HL-60 (cell line): ENCODE results near the gene COL4A2.

Experiments
- POLR2AphosphoS5 ChIP-seq: IDR thresholded peaks from 2 replicates; pipeline ENCODE4 v1.6.1; 2012; ENCODE audit warnings: low read depth
- TF ChIP-seq, protein P1 (sequence below): IDR thresholded peaks from one replicate; pipeline ENCODE4 v1.5.1; 2011; ENCODE audit warnings: low read length, control low read depth, inconsistent platforms; ENCODE audit not compliant: insufficient read depth
- TF ChIP-seq, protein P2 (sequence below): IDR thresholded peaks from 2 replicates; pipeline ENCODE4 v1.6.1; 2012; ENCODE audit warnings: low read depth; ENCODE audit not compliant: insufficient replicate concordance

DNA sequence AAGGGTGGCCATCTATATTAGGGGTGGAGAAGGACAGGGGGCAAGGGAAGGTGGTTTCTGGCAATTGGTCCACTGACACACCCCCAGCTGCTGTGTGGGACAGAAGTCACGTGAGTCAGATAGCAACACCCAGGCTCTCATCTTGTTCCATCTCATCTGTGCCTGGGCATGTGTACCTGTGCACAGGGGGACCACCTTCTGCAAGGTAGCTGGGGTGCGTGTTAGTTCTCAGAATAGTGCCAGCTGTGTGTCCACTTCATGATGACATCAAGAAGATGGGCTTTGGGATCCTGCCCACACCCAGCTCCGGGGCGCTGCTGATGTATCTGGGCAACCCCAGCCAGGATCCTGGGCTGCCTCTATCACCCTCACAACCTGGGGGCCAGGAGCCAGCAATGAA lies 38.6 kb downstream of the COL4A2 start:
- TF ChIP-seq, protein P1, sequence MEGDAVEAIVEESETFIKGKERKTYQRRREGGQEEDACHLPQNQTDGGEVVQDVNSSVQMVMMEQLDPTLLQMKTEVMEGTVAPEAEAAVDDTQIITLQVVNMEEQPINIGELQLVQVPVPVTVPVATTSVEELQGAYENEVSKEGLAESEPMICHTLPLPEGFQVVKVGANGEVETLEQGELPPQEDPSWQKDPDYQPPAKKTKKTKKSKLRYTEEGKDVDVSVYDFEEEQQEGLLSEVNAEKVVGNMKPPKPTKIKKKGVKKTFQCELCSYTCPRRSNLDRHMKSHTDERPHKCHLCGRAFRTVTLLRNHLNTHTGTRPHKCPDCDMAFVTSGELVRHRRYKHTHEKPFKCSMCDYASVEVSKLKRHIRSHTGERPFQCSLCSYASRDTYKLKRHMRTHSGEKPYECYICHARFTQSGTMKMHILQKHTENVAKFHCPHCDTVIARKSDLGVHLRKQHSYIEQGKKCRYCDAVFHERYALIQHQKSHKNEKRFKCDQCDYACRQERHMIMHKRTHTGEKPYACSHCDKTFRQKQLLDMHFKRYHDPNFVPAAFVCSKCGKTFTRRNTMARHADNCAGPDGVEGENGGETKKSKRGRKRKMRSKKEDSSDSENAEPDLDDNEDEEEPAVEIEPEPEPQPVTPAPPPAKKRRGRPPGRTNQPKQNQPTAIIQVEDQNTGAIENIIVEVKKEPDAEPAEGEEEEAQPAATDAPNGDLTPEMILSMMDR = no peak
- no peak for TF ChIP-seq POLR2AphosphoS5
- TF ChIP-seq, protein P2, sequence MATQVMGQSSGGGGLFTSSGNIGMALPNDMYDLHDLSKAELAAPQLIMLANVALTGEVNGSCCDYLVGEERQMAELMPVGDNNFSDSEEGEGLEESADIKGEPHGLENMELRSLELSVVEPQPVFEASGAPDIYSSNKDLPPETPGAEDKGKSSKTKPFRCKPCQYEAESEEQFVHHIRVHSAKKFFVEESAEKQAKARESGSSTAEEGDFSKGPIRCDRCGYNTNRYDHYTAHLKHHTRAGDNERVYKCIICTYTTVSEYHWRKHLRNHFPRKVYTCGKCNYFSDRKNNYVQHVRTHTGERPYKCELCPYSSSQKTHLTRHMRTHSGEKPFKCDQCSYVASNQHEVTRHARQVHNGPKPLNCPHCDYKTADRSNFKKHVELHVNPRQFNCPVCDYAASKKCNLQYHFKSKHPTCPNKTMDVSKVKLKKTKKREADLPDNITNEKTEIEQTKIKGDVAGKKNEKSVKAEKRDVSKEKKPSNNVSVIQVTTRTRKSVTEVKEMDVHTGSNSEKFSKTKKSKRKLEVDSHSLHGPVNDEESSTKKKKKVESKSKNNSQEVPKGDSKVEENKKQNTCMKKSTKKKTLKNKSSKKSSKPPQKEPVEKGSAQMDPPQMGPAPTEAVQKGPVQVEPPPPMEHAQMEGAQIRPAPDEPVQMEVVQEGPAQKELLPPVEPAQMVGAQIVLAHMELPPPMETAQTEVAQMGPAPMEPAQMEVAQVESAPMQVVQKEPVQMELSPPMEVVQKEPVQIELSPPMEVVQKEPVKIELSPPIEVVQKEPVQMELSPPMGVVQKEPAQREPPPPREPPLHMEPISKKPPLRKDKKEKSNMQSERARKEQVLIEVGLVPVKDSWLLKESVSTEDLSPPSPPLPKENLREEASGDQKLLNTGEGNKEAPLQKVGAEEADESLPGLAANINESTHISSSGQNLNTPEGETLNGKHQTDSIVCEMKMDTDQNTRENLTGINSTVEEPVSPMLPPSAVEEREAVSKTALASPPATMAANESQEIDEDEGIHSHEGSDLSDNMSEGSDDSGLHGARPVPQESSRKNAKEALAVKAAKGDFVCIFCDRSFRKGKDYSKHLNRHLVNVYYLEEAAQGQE = no peak
